GM10266 (cell line): ENCODE measurements around the gene TMEM220.

Experiments
- DNase-seq: peaks from one replicate; pipeline ENCODE4 v3.0.0; 2012; ENCODE audit errors: extremely low spot score
- CTCF ChIP-seq: IDR thresholded peaks from 2 replicates; pipeline ENCODE4 v1.5.1; 2012; ENCODE audit warnings: mild to moderate bottlenecking, low read depth; ENCODE audit not compliant: control insufficient read depth, insufficient read depth; ENCODE audit errors: missing control alignments

The TMEM220 gene

GRCh38 chr17:10761281-10761680 is 31.5 kb upstream of the TMEM220 start:
- no peak for TF ChIP-seq CTCF
- DNase-seq, result no peak

GRCh38 chr17:10758062-10758461 is 28.2 kb upstream of the TMEM220 start:
- no peak for TF ChIP-seq CTCF
- DNase-seq, result no peak

- no peak for DNase-seq
- no peak for TF ChIP-seq CTCF
Measured at GRCh38 chr17:10757647-10758046, 27.8 kb upstream of the TMEM220 start.

GRCh38 chr17:10757067-10757466 is 27.2 kb upstream of the TMEM220 start:
- TF ChIP-seq CTCF, result no peak
- DNase-seq, result no peak

GRCh38 chr17:10756619-10757018 is 26.8 kb upstream of the TMEM220 start:
- TF ChIP-seq CTCF, result no peak
- DNase-seq, result no peak

- no peak for TF ChIP-seq CTCF
- no peak for DNase-seq
Measured at GRCh38 chr17:10756185-10756584, 26.4 kb upstream of the TMEM220 start.

GRCh38 chr17:10755592-10756127 is 25.8 kb upstream of the TMEM220 start:
- no peak for DNase-seq
- TF ChIP-seq CTCF, result no peak
